ENCODE results near the gene PRR22. TPM values are rescaled to one million over a fixed set of nuclear protein-coding genes. Genes with fewer than 3 reads are reported as not detected.

Gene PRR22
- total and polyA plus RNA-seq, 2 experiments from 2014 or later = 0.13 to 2.9 TPM

DNA sequence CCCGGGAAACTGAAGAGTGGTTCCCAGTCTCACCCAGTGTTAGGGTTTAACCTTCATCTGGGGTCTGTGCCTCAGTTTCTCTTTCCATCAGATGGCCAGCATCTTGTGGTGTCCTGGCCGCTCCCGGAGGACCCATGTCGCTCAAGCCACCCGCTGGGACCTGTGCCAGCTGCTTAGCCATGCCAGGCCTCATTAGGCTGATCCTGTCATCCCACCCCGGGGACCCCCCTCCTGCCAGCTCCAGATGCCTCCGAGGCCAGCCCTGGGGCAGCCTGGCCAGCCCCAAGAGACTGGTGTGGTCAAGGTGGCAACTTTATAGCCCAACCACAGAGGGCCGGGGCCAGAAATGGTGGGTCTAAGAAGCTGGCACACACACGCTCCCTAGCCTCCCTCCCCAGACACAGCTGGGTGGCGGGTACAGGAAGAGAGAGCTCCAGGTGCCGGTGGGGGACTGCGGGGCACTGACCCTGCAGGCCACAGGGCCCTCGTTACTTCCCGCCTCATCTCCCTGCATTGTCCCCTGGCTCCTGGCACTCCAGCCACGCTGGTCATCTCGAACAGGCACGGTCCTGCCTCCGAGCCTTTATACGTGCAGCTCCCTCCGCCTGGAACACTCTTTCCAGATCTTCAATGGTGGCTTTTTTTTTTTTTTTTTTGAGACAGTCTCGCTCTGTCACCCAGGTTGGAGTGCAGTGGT, 23.7 kb upstream of the PRR22 start:
- Histone ChIP-seq H4K20me1 (ENCODE audit: insufficient read depth, poor library complexity, severe bottlenecking) (no peaks in the 10 kb centered on the region), H3K9me3 (ENCODE audit: low read depth) (no peaks in the 10 kb centered on the region), H3K4me1 (ENCODE audit: insufficient read depth) (peaks cover 11% of the 10 kb centered on the region), H3K27me3 (no peaks in the 10 kb centered on the region), H3K27ac (no peak overlapping the region), H3K4me3 (no peak overlapping the region), H3K79me2 (no peaks in the 10 kb centered on the region), H3K36me3 (replicated peaks; ENCODE audit: insufficient read depth, low read depth) (no peaks in the 10 kb centered on the region), H3K4me2 (no peak overlapping the region), H3K9me2 (replicated peaks; ENCODE audit: insufficient read depth) (no peaks in the 10 kb centered on the region), H2AFZ (no peak overlapping the region)
- no peak for DNase-seq (ENCODE audit: low spot score)
- 96% methylated on average over 20 of the region's 21 CpGs for WGBS (ENCODE audit: low lambda C conversion rate, missing lambda C conversion rate)
- TF ChIP-seq EZH2 (IDR thresholded peaks at IDR 0.05; ENCODE audit: borderline replicate concordance) = no peak
- TF ChIP-seq, protein P1, sequence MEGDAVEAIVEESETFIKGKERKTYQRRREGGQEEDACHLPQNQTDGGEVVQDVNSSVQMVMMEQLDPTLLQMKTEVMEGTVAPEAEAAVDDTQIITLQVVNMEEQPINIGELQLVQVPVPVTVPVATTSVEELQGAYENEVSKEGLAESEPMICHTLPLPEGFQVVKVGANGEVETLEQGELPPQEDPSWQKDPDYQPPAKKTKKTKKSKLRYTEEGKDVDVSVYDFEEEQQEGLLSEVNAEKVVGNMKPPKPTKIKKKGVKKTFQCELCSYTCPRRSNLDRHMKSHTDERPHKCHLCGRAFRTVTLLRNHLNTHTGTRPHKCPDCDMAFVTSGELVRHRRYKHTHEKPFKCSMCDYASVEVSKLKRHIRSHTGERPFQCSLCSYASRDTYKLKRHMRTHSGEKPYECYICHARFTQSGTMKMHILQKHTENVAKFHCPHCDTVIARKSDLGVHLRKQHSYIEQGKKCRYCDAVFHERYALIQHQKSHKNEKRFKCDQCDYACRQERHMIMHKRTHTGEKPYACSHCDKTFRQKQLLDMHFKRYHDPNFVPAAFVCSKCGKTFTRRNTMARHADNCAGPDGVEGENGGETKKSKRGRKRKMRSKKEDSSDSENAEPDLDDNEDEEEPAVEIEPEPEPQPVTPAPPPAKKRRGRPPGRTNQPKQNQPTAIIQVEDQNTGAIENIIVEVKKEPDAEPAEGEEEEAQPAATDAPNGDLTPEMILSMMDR (IDR thresholded peaks at IDR 0.05; ENCODE audit: poor library complexity) = no peak
- TF ChIP-seq EZH2phosphoT487 (IDR thresholded peaks at IDR 0.05; ENCODE audit: low read depth, severe bottlenecking, unreplicated experiment) = no peak

DNA sequence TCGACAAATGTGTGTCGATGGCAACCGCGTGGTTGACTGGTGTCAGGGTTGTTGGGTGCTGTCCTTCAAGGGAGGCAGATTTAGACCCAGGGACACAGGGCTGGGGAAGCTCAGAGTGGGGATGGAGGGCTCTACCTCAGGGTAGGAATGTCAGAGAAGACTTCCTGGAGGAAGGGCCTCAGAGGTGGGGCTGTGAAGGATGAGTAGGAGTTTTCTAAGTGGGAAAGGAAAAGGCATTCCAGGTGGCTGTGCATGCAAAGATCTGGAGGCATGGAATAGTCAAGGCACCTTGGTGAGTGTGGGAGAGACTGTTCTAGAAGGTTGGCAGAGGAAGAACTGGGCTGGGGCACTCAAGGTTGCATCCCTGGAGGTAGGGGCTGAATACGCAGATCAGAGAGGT, 22.4 kb upstream of the PRR22 start:
- H4K20me1 ChIP-seq (ENCODE audit: insufficient read depth, poor library complexity, severe bottlenecking) = no peaks in the 10 kb centered on the region
- no peak overlapping the region for H3K27ac ChIP-seq
- peaks cover 19% of the 10 kb centered on the region for H3K4me1 ChIP-seq (ENCODE audit: insufficient read depth)
- DNase-seq (ENCODE audit: low spot score) = no peak
- no peak overlapping the region for H3K4me2 ChIP-seq
- no peak overlapping the region for H3K4me3 ChIP-seq
- no peak for TF ChIP-seq EZH2phosphoT487 (IDR thresholded peaks at IDR 0.05; ENCODE audit: low read depth, severe bottlenecking, unreplicated experiment)
- TF ChIP-seq, protein P1 (IDR thresholded peaks at IDR 0.05; ENCODE audit: poor library complexity) = no peak
- no peak for TF ChIP-seq EZH2 (IDR thresholded peaks at IDR 0.05; ENCODE audit: borderline replicate concordance)
- WGBS (ENCODE audit: low lambda C conversion rate, missing lambda C conversion rate) = 92% methylated on average over 5 of the region's 5 CpGs
- H3K9me3 ChIP-seq (ENCODE audit: low read depth) = no peaks in the 10 kb centered on the region
- H3K27me3 ChIP-seq = no peaks in the 10 kb centered on the region
- H2AFZ ChIP-seq = no peak overlapping the region
- H3K36me3 ChIP-seq (replicated peaks; ENCODE audit: insufficient read depth, low read depth) = no peaks in the 10 kb centered on the region
- no peaks in the 10 kb centered on the region for H3K9me2 ChIP-seq (replicated peaks; ENCODE audit: insufficient read depth)
- no peaks in the 10 kb centered on the region for H3K79me2 ChIP-seq

DNA sequence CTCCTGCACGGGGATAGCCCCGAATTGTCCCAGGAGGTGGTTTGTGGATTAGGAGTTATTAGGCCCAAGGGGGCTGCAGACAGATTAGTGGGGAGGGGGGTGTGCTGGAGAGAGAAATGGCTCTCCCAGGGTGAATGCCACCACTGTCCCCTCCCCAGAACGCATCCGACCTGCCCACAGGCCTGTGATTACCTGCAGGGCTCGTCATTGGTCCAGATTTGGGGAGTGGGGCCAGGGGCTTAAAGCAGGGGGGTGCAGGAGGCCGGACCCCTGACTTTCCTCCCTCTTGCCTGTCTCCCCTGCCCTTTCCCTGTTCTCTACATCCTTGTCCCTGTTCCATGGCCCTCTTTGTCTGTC, 21.6 kb upstream of the PRR22 start:
- no peaks in the 10 kb centered on the region for H3K27me3 ChIP-seq
- H2AFZ ChIP-seq = no peak overlapping the region
- H3K4me1 ChIP-seq (ENCODE audit: insufficient read depth) = peaks cover 21% of the 10 kb centered on the region
- H3K27ac ChIP-seq = no peak overlapping the region
- no peak for TF ChIP-seq EZH2phosphoT487 (IDR thresholded peaks at IDR 0.05; ENCODE audit: low read depth, severe bottlenecking, unreplicated experiment)
- H3K36me3 ChIP-seq (replicated peaks; ENCODE audit: insufficient read depth, low read depth) = no peaks in the 10 kb centered on the region
- WGBS (ENCODE audit: low lambda C conversion rate, missing lambda C conversion rate) = 31% methylated on average over 6 of the region's 6 CpGs
- no peaks in the 10 kb centered on the region for H3K9me3 ChIP-seq (ENCODE audit: low read depth)
- H3K79me2 ChIP-seq = no peaks in the 10 kb centered on the region
- H3K4me2 ChIP-seq = peak overlapping the region; percentile 91
- no peaks in the 10 kb centered on the region for H3K9me2 ChIP-seq (replicated peaks; ENCODE audit: insufficient read depth)
- no peaks in the 10 kb centered on the region for H4K20me1 ChIP-seq (ENCODE audit: insufficient read depth, poor library complexity, severe bottlenecking)
- H3K4me3 ChIP-seq = no peak overlapping the region
- DNase-seq (ENCODE audit: low spot score) = no peak

GRCh38 chr19:5805462-5806132, 21.1 kb upstream of the PRR22 start:
- no peaks in the 10 kb centered on the region for H3K9me2 ChIP-seq (replicated peaks; ENCODE audit: insufficient read depth)
- H3K27ac ChIP-seq = no peak overlapping the region
- H3K9me3 ChIP-seq (ENCODE audit: low read depth) = no peaks in the 10 kb centered on the region
- WGBS (ENCODE audit: low lambda C conversion rate, missing lambda C conversion rate) = 3% methylated on average over 30 of the region's 46 CpGs
- peak; percentile 92 for DNase-seq (ENCODE audit: low spot score)
- H4K20me1 ChIP-seq (ENCODE audit: insufficient read depth, poor library complexity, severe bottlenecking) = no peaks in the 10 kb centered on the region
- H3K36me3 ChIP-seq (replicated peaks; ENCODE audit: insufficient read depth, low read depth) = no peaks in the 10 kb centered on the region
- peaks cover 21% of the 10 kb centered on the region for H3K4me1 ChIP-seq (ENCODE audit: insufficient read depth)
- H3K4me3 ChIP-seq = peak overlapping the region; percentile 16
- no peaks in the 10 kb centered on the region for H3K27me3 ChIP-seq
- no peaks in the 10 kb centered on the region for H3K79me2 ChIP-seq
- H3K4me2 ChIP-seq = peak overlapping the region; percentile 91
- TF ChIP-seq, protein P1 (IDR thresholded peaks at IDR 0.05; ENCODE audit: poor library complexity) = peak; percentile 90
- TF ChIP-seq EZH2 (IDR thresholded peaks at IDR 0.05; ENCODE audit: borderline replicate concordance) (no peak), EZH2phosphoT487 (IDR thresholded peaks at IDR 0.05; ENCODE audit: low read depth, severe bottlenecking, unreplicated experiment) (no peak)
- peak overlapping the region; percentile 71 for H2AFZ ChIP-seq

Data from hepatocyte (in vitro differentiated cells).